Peyer's patch (tissue), 4 donors: ENCODE measurements around the gene FBXO38. TPM values are rescaled to one million over a fixed set of nuclear protein-coding genes. Genes with fewer than 3 reads are reported as not detected.

ENCODE experiments used
- DNase-seq, 3 donors: peaks; one replicate each; pipeline ENCODE4 v3.0.0-alpha.2; 2017 to 2019
- H3K27ac ChIP-seq, 4 donors: fragments of 200-600 bp; sonication (generic); one replicate each; pipeline ENCODE4 v1.5.1; 2016 to 2019
- H3K27me3 ChIP-seq, 2 donors: fragments of 200-600 bp; sonication (generic); one replicate each; pipeline ENCODE4 v1.5.1; 2019
- H3K36me3 ChIP-seq, 3 donors: fragments of 200-600 bp; sonication (generic); one replicate each; pipeline ENCODE4 v1.5.1; 2016 to 2019
- H3K4me1 ChIP-seq, 4 donors: fragments of 200-600 bp; sonication (generic); one replicate each; pipeline ENCODE4 v1.5.1; 2016 to 2019
- H3K4me3 ChIP-seq, 4 donors: fragments of 200-600 bp; sonication (generic); 1 replicate in 3 of 4; 2 replicates in 1 of 4; pipeline ENCODE4 v1.5.1; 2016 to 2019; ENCODE audit warnings: mild to moderate bottlenecking in 1 of 4
- H3K9me3 ChIP-seq, 4 donors: fragments of 200-600 bp; sonication (generic); one replicate each; pipeline ENCODE4 v1.5.1; 2016 to 2019; ENCODE audit warnings: mild to moderate bottlenecking in 1 of 4
- CTCF ChIP-seq, 6 experiments: fragments of 450-650 bp in 4 of 6; fragments of 200-600 bp in 2 of 6; sonication (generic) in 1 of 6; IDR thresholded peaks; one replicate each; pipeline ENCODE4 v1.5.1; 2017 to 2019; ENCODE audit warnings: antibody characterized with exemption in 6 of 6, mild to moderate bottlenecking in 3 of 6, moderate library complexity in 1 of 6
- POLR2A ChIP-seq, 2 donors: fragments of 450-650 bp; IDR thresholded peaks; one replicate each; pipeline ENCODE4 v1.5.1; 2017; ENCODE audit warnings: antibody characterized with exemption in 2 of 2, mild to moderate bottlenecking in 2 of 2, moderate library complexity in 2 of 2
- total RNA-seq, 4 donors: library from RNA; depleted of rRNA; stranded (reverse); fragments of >200 nt; gene quantifications; one replicate each; pipeline ENCODE4 v1.1.0, GENCODE V29; 2016

The FBXO38 gene
- total RNA-seq, 4 donors from 2014 or later: 52.2 to 91.6 (median 64.5) TPM

DNA sequence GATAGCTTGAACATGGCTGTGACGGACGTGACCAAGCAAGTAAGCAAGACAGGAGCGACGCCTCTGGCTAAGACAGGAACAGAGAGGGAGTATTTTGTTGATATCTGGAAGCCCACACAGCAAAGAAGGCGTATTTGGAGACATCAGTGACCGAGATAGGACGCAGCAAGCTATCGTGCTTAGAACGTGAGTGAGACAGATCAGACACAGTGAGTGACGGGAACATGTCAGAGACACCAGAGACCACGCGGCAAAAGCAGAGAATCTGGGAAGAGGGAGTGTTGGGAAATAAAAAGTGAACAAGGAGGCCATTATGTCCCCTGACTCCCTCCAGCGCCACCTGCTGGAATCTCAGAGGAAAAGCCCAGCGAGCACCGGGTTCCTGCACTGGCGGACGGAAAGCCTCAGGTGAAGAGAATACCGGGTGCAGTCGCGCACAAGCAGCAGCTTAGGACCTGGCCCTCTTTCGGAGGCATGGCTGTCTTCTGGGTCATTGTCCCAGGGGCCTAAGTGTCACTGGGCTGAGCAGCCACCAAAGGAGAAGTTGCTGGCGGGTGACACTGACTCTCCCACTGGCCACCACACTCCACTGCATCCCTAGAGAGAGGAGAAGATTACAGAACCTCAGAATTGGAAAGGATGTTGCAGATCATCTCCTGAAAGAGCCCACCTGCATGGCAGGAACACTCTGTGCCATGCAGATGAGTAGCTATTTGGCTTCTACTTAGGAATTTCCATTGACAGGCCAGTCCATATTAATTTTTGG is 99.1 kb downstream of the FBXO38 start:
- Histone ChIP-seq H3K27me3 (no peaks in the 10 kb centered on the region), H3K4me1 (no peaks in the 10 kb centered on the region), H3K4me3 (no peak overlapping the region), H3K27ac (no peak overlapping the region), H3K36me3 (no peaks in the 10 kb centered on the region), H3K9me3 (no peaks in the 10 kb centered on the region)
- TF ChIP-seq CTCF (IDR thresholded peaks at IDR 0.05) (peak in 5 of 6 experiments; percentile 24 to 53 (median 47)), POLR2A (IDR thresholded peaks at IDR 0.05) (no peak)
- peak; percentile 22 to 60 (median 56) for DNase-seq

DNA sequence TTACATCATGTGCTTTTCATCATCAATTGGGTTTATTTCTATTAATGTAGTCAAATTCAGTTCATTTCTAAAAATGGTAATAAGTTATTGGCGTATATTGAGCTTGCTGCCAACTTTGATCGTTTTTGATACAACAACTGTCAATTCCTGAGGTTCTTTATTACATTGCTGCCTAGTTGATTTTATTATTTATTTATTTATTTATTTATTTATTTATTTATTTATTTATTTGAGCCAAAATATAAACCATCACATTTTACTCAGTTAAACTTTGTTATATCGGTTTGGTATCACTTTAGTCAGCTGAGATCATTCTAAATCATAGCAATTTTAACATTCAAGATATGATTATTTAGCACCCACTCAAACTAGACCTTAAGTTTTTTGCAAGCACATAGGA is 100.0 kb downstream of the FBXO38 start:
- H3K4me3 ChIP-seq: no peak overlapping the region
- TF ChIP-seq CTCF (IDR thresholded peaks at IDR 0.05) (no peak), POLR2A (IDR thresholded peaks at IDR 0.05) (no peak)
- no peaks in the 10 kb centered on the region for H3K4me1 ChIP-seq
- no peaks in the 10 kb centered on the region for H3K9me3 ChIP-seq
- H3K36me3 ChIP-seq: no peaks in the 10 kb centered on the region
- DNase-seq: no peak
- H3K27ac ChIP-seq: no peak overlapping the region
- no peaks in the 10 kb centered on the region for H3K27me3 ChIP-seq

DNA sequence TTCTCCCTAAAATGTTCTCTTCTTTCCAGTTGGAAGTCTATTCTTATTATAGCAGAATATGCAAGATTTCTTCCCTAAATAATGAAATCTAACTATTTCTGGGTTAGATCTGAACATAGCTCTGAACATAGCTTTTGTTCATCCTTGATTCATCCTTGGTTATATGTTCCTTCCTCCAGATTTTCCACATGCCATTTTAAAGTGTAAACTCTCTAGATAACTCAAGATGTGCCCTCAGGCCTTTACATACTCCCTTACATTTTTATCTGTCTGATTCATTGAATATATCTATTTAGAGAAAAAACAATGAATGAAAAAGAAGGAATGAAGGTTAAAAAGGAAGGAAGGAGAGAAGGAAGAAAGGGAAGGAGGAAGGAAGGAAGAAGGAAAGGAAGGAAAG is 100.9 kb downstream of the FBXO38 start:
- Histone ChIP-seq H3K4me3 (no peak overlapping the region), H3K27me3 (no peaks in the 10 kb centered on the region), H3K9me3 (no peaks in the 10 kb centered on the region), H3K4me1 (no peaks in the 10 kb centered on the region), H3K36me3 (no peaks in the 10 kb centered on the region), H3K27ac (no peak overlapping the region)
- DNase-seq: no peak
- no peak for TF ChIP-seq CTCF (IDR thresholded peaks at IDR 0.05)
- no peak for TF ChIP-seq POLR2A (IDR thresholded peaks at IDR 0.05)

GRCh38 chr5:148486456-148486855 is 102.7 kb downstream of the FBXO38 start:
- TF ChIP-seq CTCF (IDR thresholded peaks at IDR 0.05) (no peak), POLR2A (IDR thresholded peaks at IDR 0.05) (no peak)
- DNase-seq: no peak

GRCh38 chr5:148488757-148489156 is 105.0 kb downstream of the FBXO38 start:
- Histone ChIP-seq H3K9me3 (no peaks in the 10 kb centered on the region), H3K27ac (no peak overlapping the region), H3K4me3 (no peak overlapping the region), H3K4me1 (no peaks in the 10 kb centered on the region), H3K27me3 (no peaks in the 10 kb centered on the region), H3K36me3 (no peaks in the 10 kb centered on the region)
- TF ChIP-seq POLR2A (IDR thresholded peaks at IDR 0.05) (no peak), CTCF (IDR thresholded peaks at IDR 0.05) (no peak)
- DNase-seq: no peak

More at GRCh38 chr5:148486456-148486855, 102.7 kb downstream of the FBXO38 start:
- Histone ChIP-seq H3K27ac (no peak overlapping the region), H3K36me3 (no peaks in the 10 kb centered on the region), H3K9me3 (no peaks in the 10 kb centered on the region), H3K4me1 (no peaks in the 10 kb centered on the region), H3K4me3 (no peak overlapping the region), H3K27me3 (no peaks in the 10 kb centered on the region)
